Measurements from ENCODE around the gene DHCR7. TPM values are rescaled to one million over a fixed set of nuclear protein-coding genes. Genes with fewer than 3 reads are reported as not detected.
A peak's percentile ranks its signal among the peaks of the same experiment; 100 is the strongest.

DHCR7 gene
- total RNA-seq, 2 experiments from 2014 or later = 57.9 to 58.8 TPM

GRCh38 chr11:71391796-71392195 is 56.4 kb downstream of the DHCR7 start:
- Mint-ChIP-seq H3K36me3 (ENCODE audit: low read depth) (no peaks in the 10 kb centered on the region), H3K27ac (no peak overlapping the region), H3K27me3 (ENCODE audit: low read depth) (peaks cover 8% of the 10 kb centered on the region), H3K4me3 (no peak overlapping the region), H3K4me1 (ENCODE audit: low read depth) (no peaks in the 10 kb centered on the region), H3K9me3 (ENCODE audit: insufficient read depth) (no peaks in the 10 kb centered on the region)
- ChIA-PET POLR2A (no interaction called here), CTCF (no interaction called here)
- ATAC-seq = no peak
- no peak for DNase-seq

DNA sequence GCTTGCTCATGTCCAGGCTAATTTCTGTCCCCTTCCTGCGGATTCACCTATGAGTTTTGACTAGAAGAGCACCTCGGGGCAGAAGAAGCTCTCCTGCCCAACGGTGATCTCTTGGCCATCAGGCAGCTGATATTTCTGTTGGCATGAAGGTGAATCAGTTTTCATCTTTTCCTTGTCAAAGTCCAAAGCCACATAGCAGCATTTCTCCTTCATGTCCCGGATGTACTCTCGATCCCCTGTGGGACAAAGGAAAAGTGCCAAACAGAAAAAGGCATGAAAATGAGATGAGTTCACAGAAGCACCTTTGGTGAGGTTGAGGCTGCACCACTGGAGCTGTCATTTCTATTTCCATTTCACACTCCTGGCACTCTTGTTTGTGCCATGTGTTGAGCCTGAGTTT is 56.8 kb downstream of the DHCR7 start:
- no peak overlapping the region for H3K4me3 Mint-ChIP-seq
- POLR2A ChIA-PET = no interaction called here
- DNase-seq (no peak), ATAC-seq (no peak)
- no peaks in the 10 kb centered on the region for H3K36me3 Mint-ChIP-seq (ENCODE audit: low read depth)
- CTCF ChIA-PET = no interaction called here
- no peaks in the 10 kb centered on the region for H3K9me3 Mint-ChIP-seq (ENCODE audit: insufficient read depth)
- H3K27ac Mint-ChIP-seq = no peak overlapping the region
- H3K4me1 Mint-ChIP-seq (ENCODE audit: low read depth) = no peaks in the 10 kb centered on the region
- H3K27me3 Mint-ChIP-seq (ENCODE audit: low read depth) = peaks cover 8% of the 10 kb centered on the region

- Mint-ChIP-seq H3K27ac (no peak overlapping the region), H3K9me3 (ENCODE audit: insufficient read depth) (no peaks in the 10 kb centered on the region), H3K4me1 (ENCODE audit: low read depth) (no peaks in the 10 kb centered on the region), H3K36me3 (ENCODE audit: low read depth) (no peaks in the 10 kb centered on the region), H3K4me3 (no peak overlapping the region), H3K27me3 (ENCODE audit: low read depth) (peaks cover 10% of the 10 kb centered on the region)
- DNase-seq (peak; percentile 32), ATAC-seq (no peak)
- POLR2A ChIA-PET = no interaction called here
- CTCF ChIA-PET = no interaction called here
Observed at GRCh38 chr11:71388637-71389235, 59.5 kb downstream of the DHCR7 start.

DNA sequence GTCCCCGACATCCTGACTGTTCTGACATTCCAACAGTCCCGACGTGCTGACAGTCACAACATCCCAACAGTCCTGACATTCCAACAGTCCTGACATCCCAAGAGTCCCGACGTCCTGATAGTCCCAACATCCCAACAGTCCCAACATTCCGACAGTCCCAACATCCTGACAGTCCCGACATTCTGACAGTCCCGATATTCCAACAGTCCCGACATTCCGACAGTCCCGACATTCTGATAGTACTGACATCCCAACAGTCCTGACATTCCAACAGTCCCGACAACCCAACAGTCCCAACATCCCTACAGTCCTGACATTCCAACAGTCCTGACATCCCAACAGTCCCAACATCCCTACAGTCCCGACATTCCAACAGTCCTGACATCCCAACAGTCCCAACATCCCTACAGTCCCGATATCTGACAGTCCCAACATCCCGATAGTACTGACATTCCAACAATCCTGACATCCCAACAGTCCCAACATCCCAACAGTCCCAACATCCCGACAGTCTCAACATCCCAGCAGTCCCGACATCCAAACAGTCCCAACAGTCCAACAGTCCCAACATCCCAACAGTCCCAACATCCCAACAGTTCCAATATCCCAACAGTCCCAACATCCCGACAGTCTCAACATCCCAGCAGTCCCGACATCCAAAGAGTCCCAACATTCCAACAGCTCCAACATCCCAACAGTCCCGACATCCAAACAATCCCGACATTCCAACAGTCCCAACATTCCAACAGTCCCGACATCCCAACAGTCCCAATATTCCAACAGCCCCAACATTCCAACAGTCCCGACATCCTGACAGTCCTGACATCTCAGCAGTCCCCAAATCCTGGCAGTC is 60.2 kb downstream of the DHCR7 start:
- ChIA-PET POLR2A (no interaction called here), CTCF (no interaction called here)
- Mint-ChIP-seq H3K9me3 (ENCODE audit: insufficient read depth) (no peaks in the 10 kb centered on the region), H3K4me1 (ENCODE audit: low read depth) (no peaks in the 10 kb centered on the region), H3K36me3 (ENCODE audit: low read depth) (no peaks in the 10 kb centered on the region), H3K4me3 (no peak overlapping the region), H3K27ac (no peak overlapping the region), H3K27me3 (ENCODE audit: low read depth) (peaks cover 7% of the 10 kb centered on the region)
- ATAC-seq = no peak
- DNase-seq = no peak

GRCh38 chr11:71387200-71387599 is 61.0 kb downstream of the DHCR7 start:
- Mint-ChIP-seq H3K4me1 (ENCODE audit: low read depth) (no peaks in the 10 kb centered on the region), H3K27me3 (ENCODE audit: low read depth) (peaks cover 6% of the 10 kb centered on the region), H3K27ac (no peak overlapping the region), H3K4me3 (no peak overlapping the region), H3K9me3 (ENCODE audit: insufficient read depth) (no peaks in the 10 kb centered on the region), H3K36me3 (ENCODE audit: low read depth) (no peaks in the 10 kb centered on the region)
- ChIA-PET CTCF (no interaction called here), POLR2A (no interaction called here)
- DNase-seq (no peak), ATAC-seq (no peak)

DNA sequence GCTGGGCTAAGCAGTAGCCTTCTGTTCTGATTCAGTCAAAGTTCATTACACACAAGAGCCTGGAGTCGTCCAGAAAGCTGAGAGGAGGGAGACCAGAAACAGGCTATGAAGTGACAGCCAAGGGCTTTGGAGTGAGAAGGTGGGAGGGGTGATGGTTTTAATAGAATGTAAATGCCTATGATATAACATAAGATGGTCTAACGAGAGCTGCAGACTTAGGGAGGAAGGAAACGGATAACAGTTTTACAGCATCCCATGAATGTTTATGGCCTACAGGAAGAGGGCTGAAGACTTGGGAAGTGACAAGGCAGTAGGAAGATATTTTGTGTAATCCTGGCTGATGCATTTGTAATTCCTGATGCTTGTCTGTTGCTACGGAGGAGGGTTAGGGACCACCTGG is 62.0 kb downstream of the DHCR7 start:
- no peaks in the 10 kb centered on the region for H3K4me1 Mint-ChIP-seq (ENCODE audit: low read depth)

GRCh38 chr11:71385091-71385490 is 63.1 kb downstream of the DHCR7 start:
- POLR2A ChIA-PET = no interaction called here

More for the DNA sequence above, 62.0 kb downstream of the DHCR7 start:
- no peak for ATAC-seq
- peaks cover 3% of the 10 kb centered on the region for H3K27me3 Mint-ChIP-seq (ENCODE audit: low read depth)
- no peak overlapping the region for H3K27ac Mint-ChIP-seq
- no peak overlapping the region for H3K4me3 Mint-ChIP-seq
- no peaks in the 10 kb centered on the region for H3K9me3 Mint-ChIP-seq (ENCODE audit: insufficient read depth)
- ChIA-PET POLR2A (no interaction called here), CTCF (no interaction called here)
- H3K36me3 Mint-ChIP-seq (ENCODE audit: low read depth) = no peaks in the 10 kb centered on the region
- DNase-seq = no peak

GRCh38 chr11:71384561-71384960 is 63.6 kb downstream of the DHCR7 start:
- Mint-ChIP-seq H3K27ac (no peak overlapping the region), H3K36me3 (ENCODE audit: low read depth) (no peaks in the 10 kb centered on the region), H3K4me1 (ENCODE audit: low read depth) (no peaks in the 10 kb centered on the region), H3K9me3 (ENCODE audit: insufficient read depth) (no peaks in the 10 kb centered on the region), H3K27me3 (ENCODE audit: low read depth) (peaks cover 3% of the 10 kb centered on the region), H3K4me3 (no peak overlapping the region)
- POLR2A ChIA-PET = no interaction called here
- CTCF ChIA-PET = no interaction called here
- ATAC-seq = no peak
- DNase-seq = no peak

More at GRCh38 chr11:71385091-71385490, 63.1 kb downstream of the DHCR7 start:
- Mint-ChIP-seq H3K36me3 (ENCODE audit: low read depth) (no peaks in the 10 kb centered on the region), H3K4me1 (ENCODE audit: low read depth) (no peaks in the 10 kb centered on the region), H3K9me3 (ENCODE audit: insufficient read depth) (no peaks in the 10 kb centered on the region), H3K4me3 (no peak overlapping the region), H3K27me3 (ENCODE audit: low read depth) (peaks cover 3% of the 10 kb centered on the region), H3K27ac (no peak overlapping the region)
- CTCF ChIA-PET = no interaction called here
- no peak for DNase-seq
- ATAC-seq = no peak

Small RNA genes lying within 50 kb of the gene (microRNA-seq; reads per million reads assigned to microRNA genes)
- not detected for gene MIR6754

Other genes starting within 250 kb of the DHCR7 start
- not detected for gene SHANK2, start 195.8 kb downstream of the DHCR7 start, total RNA-seq
- 100 to 1,000 TPM; 118 to 127 TPM for gene NADSYN1, start 4.8 kb upstream of the DHCR7 start, total RNA-seq
- not detected for gene KRTAP5-7, start 78.9 kb upstream of the DHCR7 start, total RNA-seq
- under 1 TPM in 1 of 2 experiments, not detected in 1; 0.24 TPM for gene KRTAP5-8, start 89.6 kb upstream of the DHCR7 start, total RNA-seq
- gene KRTAP5-9, start 100.0 kb upstream of the DHCR7 start, total RNA-seq = not detected
- not detected for gene KRTAP5-10, start 117.2 kb upstream of the DHCR7 start, total RNA-seq
- not detected for gene KRTAP5-11, start 134.5 kb upstream of the DHCR7 start, total RNA-seq

All from activated CD8-positive, alpha-beta T cell treated with anti-CD3 and anti-CD28 coated beads, Interleukin-2, amount 10 ng/mL, durations not matched to agents 7 days and 5 days (primary cell).